ENCODE measurements around the gene TMEM50A.

DNA sequence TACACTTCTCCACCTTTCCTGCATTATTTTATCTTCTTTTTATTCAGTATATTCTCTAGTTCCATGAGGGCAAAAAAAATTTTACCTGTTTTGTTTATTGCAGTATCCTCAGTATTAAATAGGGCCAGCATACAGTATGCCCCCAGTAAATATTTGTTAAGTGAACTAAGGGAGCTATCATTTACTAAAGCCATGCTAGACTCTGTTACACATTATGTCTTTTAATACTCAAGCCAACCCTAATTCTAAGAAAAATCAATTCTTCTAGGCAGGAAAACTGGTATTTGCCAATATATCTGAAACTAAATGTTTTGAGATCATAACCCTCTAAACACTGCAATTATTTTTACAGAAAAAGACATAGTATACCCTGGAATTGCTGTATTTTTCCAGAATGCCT, 18.3 kb downstream of the TMEM50A start:
- TF ChIP-seq ZNF549 (tag by site-specific recombination; IDR thresholded peaks at IDR 0.05) (no peak), CTCF (tag by site-specific recombination; IDR thresholded peaks at IDR 0.05) (no peak), ZNF274 (IDR thresholded peaks at IDR 0.05; ENCODE audit: low read length) (no peak), ZNF274 (tag by site-specific recombination; IDR thresholded peaks at IDR 0.05; ENCODE audit: borderline replicate concordance) (no peak), ZNF571 (tag by site-specific recombination; IDR thresholded peaks at IDR 0.05) (no peak), ZNF433 (tag by site-specific recombination; IDR thresholded peaks at IDR 0.05; ENCODE audit: low read depth) (no peak), WT1 (tag by site-specific recombination; IDR thresholded peaks at IDR 0.05) (no peak), ZNF350 (tag by site-specific recombination; IDR thresholded peaks at IDR 0.05) (no peak)
